NT2/D1 (cell line): ENCODE data around the gene IL17C.

Experiments
- SUZ12 ChIP-seq: IDR thresholded peaks from 2 replicates; pipeline ENCODE4 v1.6.1; 2011; ENCODE audit not compliant: insufficient read length, insufficient read depth; ENCODE audit errors: extremely low read depth
- YY1 ChIP-seq: IDR thresholded peaks from 2 replicates; pipeline ENCODE4 v1.6.1; 2011; ENCODE audit not compliant: insufficient read length, insufficient read depth
- ZNF274 ChIP-seq: IDR thresholded peaks from 2 replicates; pipeline ENCODE4 v1.6.1; 2011; ENCODE audit warnings: mild to moderate bottlenecking, low read depth, low read length

DNA sequence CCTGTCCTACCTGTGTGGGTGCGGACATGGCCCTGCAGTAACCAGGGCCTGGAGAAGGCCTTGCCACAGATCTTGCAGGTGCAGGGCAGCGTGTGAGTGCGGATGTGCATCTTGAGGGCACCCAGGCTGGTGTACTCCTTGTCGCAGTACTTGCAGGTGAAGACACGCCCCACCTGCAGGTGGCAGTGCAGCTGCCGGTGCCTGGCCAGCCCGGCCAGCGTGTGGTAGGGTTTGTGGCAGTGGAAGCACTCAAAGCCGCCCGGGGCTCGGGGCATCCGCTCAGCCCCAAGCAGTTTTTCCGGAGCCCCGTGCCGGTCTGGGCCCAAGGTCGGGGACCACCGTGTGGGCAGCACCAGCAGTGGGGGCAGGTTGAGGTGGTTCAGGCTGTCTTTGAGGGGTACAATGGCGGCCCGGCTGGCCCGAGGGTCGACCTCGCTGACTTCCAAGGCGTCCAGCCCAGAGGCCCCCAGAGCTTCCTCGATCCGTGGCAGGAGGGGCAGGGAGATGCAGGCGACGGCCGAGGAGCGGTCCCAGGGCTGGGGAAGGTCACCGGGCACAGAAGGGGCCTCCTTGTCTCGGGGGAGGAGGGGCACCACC, 42.8 kb downstream of the IL17C start:
- TF ChIP-seq ZNF274, result no peak
- no peak for TF ChIP-seq YY1
- TF ChIP-seq SUZ12, result no peak
